ENCODE measurements around the gene MDM2.

MDM2 gene

DNA sequence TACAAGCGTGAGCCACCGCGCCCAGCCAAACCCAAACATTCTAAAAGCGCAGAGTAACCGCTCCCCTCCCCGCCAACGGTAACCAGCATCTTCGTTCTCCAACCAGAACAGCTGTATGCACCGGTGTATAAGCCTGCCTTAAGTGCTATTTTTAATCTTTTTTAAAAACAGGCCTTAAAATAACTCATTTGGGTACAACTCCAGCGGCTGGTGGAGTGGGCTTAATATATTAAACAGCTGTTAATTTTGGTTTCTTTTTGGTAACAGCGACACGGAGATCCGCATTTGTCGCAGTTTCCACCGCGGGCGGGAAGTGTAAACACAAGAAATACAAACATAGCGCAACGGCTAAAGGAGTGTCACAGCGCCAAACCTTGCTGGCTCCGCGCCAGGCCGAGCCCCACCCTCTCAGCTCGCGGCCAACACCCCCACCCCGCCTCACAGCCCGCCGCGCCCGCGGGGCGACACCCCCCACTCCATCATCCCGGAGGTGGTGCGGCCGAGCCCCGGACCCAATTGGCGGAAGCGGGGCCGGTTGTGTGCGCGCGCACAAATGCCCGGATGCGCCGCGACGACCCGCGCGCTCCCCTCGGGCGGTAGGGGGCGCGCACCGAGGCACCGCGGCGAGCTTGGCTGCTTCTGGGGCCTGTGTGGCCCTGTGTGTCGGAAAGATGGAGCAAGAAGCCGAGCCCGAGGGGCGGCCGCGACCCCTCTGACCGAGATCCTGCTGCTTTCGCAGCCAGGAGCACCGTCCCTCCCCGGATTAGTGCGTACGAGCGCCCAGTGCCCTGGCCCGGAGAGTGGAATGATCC is at the start of gene MDM2:
TSS of gene MDM2 (plus strand) at position 602 of the 812 bp plus-strand sequence. CDS start 301 bp downstream, outside the sequence.
- DNase-seq = peak; percentile 69 to 95 (median 91)
- intact Hi-C loops (cut with DNase I) = loop anchor here (2.0 kb wide), 1 partner anchor 61 kb away; the partner anchor contains the start of gene SLC35E3

DNA sequence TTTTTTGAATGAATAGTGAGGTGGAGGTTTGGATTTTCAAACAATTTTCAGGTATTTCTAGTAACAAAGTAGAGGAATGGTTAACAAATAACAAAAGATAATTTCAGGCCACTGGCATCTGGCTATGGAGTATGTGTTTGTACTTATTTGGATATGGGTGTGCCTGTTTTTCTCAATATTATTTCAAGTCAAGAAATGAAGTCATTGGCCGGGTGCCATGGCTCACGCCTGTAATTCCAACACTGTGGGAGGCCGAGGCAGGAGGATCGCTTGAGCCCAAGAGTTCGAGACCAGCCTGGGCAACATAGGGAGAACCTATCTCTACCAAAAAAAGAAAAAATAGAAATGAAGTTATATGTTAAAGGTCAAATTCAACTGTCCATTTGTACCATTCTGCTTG is 48.1 kb upstream of the MDM2 start:
- intact Hi-C loops (cut with DNase I) = no loop called here
- DNase-seq = no peak

- intact Hi-C loops (cut with DNase I) = no loop called here
- no peak for DNase-seq
Measured at GRCh38 chr12:68760806-68761441, 47.1 kb upstream of the MDM2 start.

GRCh38 chr12:68761442-68761812 is 46.5 kb upstream of the MDM2 start:
- DNase-seq = no peak
- intact Hi-C loops (cut with DNase I) = no loop called here

DNA sequence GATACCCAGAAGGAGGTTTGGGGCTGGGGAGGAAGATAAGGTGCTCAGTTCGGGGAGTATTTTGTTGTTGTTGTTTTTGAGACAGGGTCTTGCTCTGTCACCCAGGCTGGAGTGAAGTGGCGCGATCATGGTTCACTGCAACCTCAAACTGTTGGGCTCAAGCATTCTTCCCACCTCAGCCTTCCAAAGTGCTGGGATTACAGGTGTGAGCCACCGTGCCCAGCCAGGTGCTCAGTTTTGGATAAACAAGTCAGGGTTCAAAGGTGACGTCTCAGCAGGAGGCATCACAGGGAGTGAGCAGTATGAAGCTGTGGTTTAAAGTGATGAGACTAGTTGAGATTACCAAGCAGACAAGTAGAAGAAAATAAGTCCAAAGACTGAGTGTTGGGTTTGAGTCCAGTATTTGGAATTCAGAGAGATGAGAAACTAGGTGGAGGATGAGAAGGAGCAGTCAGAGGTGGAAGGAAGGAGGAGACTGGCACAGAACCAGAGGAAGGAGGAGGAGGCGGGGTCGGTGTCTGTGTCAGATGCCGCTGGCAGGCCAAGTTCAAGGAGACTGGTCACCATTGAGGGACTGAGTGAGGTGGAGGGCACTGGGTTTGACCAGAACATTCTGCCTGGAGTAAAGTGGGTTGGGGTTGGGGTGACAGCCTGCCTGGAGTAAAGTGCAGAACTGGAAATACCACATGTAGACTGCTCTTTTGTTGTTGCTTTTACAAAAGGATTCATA is 45.9 kb upstream of the MDM2 start:
- DNase-seq = no peak
- intact Hi-C loops (cut with DNase I) = no loop called here

DNA sequence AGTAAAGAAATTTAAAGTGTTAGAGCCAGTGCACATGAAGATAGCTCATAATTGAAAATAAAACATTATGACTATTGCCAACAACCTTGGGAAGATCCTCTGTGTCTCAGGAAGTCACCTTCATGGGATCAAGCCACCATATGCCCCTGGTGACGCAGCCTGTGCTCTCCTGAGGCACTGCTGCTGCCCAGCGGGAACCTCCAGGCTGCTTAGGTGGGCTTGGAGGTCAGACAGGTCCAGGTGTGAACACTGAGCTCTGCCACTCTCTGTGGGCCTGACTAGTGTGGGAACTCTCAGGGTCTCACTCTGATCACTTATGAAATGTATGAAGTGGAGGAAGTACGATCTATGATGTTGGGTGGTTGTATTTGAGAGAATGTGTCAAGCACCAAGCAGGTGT is 45.3 kb upstream of the MDM2 start:
- intact Hi-C loops (cut with DNase I) = no loop called here
- DNase-seq = no peak

- intact Hi-C loops (cut with DNase I) = no loop called here
Measured at GRCh38 chr12:68765696-68766095, 42.3 kb upstream of the MDM2 start.

GRCh38 chr12:68766646-68767045 is 41.3 kb upstream of the MDM2 start:
- no peak for DNase-seq

More at GRCh38 chr12:68765696-68766095, 42.3 kb upstream of the MDM2 start:
- DNase-seq = no peak

DNA sequence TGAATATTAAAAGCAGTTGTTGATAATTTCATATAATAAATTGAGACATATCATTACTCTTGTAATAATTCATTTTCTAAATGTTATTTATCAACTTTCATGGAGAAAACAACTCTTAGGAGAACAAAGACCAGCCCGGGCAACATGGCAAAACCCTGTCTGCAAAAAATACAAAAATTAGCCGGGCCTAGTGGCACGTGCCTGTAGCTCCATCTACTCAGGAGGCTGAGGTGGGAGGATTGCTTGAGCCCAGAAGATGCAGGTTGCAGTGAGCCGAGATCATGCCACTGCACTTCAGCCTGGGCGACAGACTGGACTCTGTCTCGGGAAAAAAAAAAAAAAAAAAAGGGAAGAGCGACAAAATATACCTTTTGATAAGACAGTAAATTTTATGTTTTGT is 40.8 kb upstream of the MDM2 start:
- no peak for DNase-seq
- intact Hi-C loops (cut with DNase I) = no loop called here

More at GRCh38 chr12:68766646-68767045, 41.3 kb upstream of the MDM2 start:
- intact Hi-C loops (cut with DNase I) = no loop called here

DNA sequence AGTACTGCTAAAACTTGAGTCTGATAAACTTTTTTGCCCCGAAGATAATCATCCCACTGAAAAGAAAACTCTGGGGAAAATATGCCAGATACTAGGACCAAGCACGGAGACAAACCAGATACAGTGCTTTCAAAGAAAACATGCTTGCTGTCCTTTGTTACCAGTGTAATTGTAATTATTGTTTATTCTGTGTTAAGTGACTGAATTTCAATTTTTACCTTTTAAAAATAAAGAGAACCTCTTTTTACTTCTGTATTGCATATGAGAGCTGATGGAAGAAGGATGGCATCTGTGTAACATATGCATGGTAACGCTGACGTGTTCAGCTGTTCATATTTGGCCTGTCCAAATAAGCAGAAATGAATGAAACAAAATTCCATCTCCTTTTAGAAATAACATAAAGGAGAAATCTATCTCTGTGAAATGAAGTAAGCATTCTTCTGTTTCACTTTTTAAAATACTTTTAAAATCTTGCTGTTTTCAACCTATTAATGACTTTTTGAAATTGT is 39.5 kb upstream of the MDM2 start:
- intact Hi-C loops (cut with DNase I) = no loop called here
- no peak for DNase-seq

GRCh38 chr12:68769941-68770340 is 38.0 kb upstream of the MDM2 start:
- intact Hi-C loops (cut with DNase I) = no loop called here
- DNase-seq = no peak

- no peak for DNase-seq
- intact Hi-C loops (cut with DNase I) = no loop called here
Measured at GRCh38 chr12:68771223-68771925, 36.6 kb upstream of the MDM2 start.

GRCh38 chr12:68772714-68773113 is 35.3 kb upstream of the MDM2 start:
- intact Hi-C loops (cut with DNase I) = no loop called here
- no peak for DNase-seq

DNA sequence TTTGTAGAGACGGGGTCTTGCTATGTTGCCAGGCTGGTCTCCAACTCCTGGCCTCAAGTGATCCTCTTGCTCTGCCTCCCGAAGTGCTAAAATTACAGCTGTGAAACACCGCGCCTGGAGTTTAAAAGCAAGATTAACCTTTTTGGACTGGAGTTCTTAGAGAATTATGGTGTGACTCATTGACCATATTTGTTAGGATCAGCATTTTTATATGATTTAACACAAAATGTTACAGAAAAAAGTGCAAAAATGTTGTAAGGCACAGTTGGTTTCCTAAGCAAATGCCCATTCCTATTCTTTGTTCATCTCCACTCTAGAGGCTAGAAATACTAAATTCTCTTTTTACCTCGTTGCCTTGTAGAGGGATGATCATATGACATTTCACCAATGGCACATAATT is 34.4 kb upstream of the MDM2 start:
- no peak for DNase-seq
- intact Hi-C loops (cut with DNase I) = no loop called here

DNA sequence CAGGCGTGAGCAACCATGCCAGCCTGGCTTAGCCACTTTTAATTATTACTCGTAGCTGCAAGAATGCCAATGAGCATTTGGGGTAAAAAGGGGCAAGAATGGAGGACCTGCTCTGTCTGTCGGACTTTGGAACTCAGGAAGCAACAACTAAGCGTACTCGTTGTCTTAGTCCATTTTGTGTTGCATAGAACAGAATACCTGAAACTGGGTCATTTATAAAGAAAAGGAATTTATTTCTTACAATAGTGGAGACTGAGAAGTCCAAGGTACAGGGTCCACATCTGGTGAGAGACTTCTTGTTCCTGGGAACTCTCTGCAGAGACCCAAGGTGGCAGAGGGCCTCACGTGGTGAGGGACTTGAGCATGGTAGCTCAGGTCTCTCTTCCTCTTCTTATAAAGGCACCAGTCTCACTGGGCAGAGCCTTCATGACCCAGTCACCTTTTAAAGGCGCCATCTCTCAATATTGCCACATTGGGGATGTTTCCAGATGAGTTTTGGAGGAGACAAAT is 32.8 kb upstream of the MDM2 start:
- intact Hi-C loops (cut with DNase I) = no loop called here
- no peak for DNase-seq

DNA sequence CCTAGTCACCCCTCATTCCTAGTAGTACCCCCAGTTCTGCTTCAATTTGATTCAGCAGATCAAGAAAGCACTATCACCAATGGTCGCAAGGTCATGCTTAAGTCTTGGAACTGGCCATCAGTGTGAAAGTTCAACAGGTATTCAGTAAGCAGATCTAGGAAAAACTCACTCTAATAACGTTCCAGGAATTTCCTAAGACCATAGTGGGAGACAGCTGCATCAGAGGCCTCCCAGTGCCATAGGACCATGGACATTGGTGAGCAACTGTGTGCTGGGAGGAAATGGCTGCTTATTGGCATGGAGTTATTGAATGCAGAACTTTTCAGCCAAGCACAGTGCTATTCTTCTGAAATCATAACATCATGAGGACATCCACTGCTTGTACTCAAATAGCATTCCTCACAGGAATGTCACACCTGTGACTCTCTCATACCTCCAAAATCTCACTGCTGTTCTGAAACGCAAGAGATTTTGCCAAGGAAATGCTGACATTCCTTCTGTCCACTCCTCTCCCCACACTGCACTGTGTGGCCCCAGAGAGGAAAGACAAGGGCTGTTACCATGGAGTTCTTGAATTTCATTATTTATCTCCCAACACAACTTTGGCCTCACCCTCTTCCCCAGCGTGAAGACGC is 30.9 kb upstream of the MDM2 start:
- no peak for DNase-seq
- intact Hi-C loops (cut with DNase I) = no loop called here

GRCh38 chr12:68779280-68779679 is 28.7 kb upstream of the MDM2 start:
- DNase-seq = no peak
- intact Hi-C loops (cut with DNase I) = no loop called here

DNA sequence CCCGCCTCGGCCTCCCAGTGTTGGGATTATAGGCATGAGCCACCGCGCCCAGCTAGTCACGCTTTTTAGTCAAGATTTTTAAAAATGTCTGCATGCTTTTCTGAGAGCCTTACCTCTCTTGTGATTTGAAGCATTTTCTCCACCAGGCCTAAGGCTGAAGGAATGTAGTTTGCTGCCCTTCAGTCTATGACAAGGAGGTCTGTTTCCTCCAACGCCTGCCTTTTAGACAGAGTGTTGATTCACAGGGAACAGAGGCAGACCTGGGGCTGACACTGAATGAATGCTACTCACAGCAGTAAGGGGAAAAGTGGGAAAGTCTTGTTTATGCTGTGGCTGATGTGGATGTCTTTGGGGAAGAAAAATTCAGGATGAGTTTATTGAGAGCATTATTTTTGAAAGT is 27.2 kb upstream of the MDM2 start:
- no peak for DNase-seq
- intact Hi-C loops (cut with DNase I) = no loop called here

DNA sequence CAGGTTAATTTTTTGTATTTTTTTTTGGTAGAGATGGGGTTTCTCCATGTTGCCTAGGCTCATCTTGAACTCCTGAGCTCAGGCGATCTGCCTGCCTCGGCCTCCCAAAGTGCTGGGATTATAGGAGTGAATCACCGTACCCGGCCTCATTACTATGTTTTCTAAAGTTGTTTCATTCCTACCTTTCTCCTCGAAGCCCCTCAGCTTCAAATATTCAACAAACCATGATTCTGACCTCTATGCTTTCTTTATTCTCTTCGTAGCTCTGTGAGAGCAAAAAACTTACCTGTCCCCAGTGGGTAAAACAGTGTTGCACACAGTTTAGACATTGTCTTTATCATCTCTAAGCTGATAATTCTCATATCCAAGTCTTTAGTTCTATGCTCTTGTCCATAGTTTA is 26.2 kb upstream of the MDM2 start:
- DNase-seq = no peak
- intact Hi-C loops (cut with DNase I) = no loop called here

Measured in head of caudate nucleus (tissue), 42 donors.